ENCODE data around the gene LRRN3.

DNA sequence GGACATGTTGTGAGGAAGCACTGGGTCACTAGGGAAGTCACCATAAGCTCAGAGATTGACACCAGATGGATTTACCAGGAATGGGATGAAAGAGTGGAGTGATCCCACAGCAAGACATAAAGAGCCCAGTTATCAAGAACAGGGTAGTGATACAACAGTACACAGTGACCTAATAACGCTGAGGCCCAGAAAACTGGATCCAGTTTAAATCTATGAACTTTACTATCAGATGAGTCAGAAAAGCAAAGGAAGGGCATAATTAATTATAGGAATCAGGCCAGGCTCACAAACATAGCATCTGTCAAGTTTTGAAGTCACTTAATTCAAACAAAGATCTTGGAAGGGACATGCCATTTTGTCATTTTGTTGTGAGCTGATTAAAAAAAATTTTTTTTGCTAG is 73.5 kb downstream of the LRRN3 start:
- TF ChIP-seq, protein P1, sequence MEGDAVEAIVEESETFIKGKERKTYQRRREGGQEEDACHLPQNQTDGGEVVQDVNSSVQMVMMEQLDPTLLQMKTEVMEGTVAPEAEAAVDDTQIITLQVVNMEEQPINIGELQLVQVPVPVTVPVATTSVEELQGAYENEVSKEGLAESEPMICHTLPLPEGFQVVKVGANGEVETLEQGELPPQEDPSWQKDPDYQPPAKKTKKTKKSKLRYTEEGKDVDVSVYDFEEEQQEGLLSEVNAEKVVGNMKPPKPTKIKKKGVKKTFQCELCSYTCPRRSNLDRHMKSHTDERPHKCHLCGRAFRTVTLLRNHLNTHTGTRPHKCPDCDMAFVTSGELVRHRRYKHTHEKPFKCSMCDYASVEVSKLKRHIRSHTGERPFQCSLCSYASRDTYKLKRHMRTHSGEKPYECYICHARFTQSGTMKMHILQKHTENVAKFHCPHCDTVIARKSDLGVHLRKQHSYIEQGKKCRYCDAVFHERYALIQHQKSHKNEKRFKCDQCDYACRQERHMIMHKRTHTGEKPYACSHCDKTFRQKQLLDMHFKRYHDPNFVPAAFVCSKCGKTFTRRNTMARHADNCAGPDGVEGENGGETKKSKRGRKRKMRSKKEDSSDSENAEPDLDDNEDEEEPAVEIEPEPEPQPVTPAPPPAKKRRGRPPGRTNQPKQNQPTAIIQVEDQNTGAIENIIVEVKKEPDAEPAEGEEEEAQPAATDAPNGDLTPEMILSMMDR (tag by site-specific recombination; IDR thresholded peaks at IDR 0.05) = no peak
- no peak for TF ChIP-seq ZNF16 (tag by site-specific recombination; IDR thresholded peaks at IDR 0.05; ENCODE audit: low read depth)
